Putamen (tissue), 1 donor: ENCODE results near the gene SLC25A25.
"Not testable (repeated sequence)": the region's sequence is repeated elsewhere in the genome, so short reads cannot be mapped to it uniquely, and the experiment has no call there.

ENCODE experiments used
- DNase-seq: peaks from one replicate; pipeline ENCODE4 v3.0.0-alpha.2; 2016; ENCODE audit warnings: low spot score

The SLC25A25 gene

GRCh38 chr9:128109050-128109709 is 41.1 kb downstream of the SLC25A25 start:
- no peak for DNase-seq

GRCh38 chr9:128111726-128112125 is 43.7 kb downstream of the SLC25A25 start:
- DNase-seq: not testable (repeated sequence)

GRCh38 chr9:128113526-128114325 is 45.7 kb downstream of the SLC25A25 start:
- DNase-seq: no peak

GRCh38 chr9:128114326-128115186 is 46.5 kb downstream of the SLC25A25 start:
- no peak for DNase-seq

GRCh38 chr9:128115187-128116103 is 47.4 kb downstream of the SLC25A25 start:
- DNase-seq: no peak

DNA sequence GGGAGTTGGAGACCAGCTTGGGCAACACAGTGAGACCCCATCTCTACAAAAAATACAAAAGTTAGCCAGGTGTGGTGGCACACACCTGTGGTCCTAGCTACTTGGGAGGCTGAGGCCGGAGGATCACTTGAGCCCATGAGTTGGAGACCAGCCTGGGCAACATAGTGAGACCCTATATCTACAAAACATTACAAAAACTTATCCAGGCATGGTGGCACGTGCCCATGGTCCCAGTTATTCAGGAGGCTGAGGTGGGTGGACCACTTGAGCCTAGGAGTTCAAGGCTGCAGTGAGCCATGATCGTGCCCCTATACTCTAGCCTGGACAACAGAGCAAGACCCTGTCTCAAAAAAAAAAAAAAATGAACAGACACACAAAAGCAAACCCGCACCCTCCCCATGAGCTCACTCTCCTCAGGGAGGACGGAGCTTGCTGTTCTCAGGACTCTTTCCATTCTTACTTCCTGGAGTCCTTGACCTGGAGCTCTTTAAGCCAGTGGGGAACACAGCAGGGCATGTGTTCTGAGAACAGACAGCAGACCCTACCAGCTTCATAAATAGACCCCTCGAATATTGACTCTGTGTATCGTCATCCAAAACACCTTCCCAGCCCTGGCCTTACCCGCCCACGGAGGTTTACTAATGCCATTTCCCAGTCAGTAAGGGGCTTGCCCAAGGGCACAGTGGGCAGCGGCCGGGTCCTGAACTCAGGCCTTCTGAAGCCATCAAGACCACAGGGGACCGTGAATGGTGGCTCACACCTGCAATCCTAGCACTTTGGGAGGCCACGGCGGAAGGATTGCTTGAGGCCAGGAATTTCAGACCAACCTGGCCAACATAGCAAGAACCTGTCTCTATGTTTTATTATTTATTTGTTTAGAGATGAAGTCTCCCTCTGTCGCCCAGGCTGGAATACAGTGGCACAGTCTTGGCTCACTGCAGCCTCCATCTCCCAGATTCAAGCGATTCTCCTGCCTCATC is 48.4 kb downstream of the SLC25A25 start:
- no peak for DNase-seq

GRCh38 chr9:128117613-128118471 is 49.8 kb downstream of the SLC25A25 start:
- DNase-seq: peak; percentile 87

- no peak for DNase-seq
These were observed 50.4 kb downstream of the SLC25A25 start for GRCh38 chr9:128118472-128118857.

DNA sequence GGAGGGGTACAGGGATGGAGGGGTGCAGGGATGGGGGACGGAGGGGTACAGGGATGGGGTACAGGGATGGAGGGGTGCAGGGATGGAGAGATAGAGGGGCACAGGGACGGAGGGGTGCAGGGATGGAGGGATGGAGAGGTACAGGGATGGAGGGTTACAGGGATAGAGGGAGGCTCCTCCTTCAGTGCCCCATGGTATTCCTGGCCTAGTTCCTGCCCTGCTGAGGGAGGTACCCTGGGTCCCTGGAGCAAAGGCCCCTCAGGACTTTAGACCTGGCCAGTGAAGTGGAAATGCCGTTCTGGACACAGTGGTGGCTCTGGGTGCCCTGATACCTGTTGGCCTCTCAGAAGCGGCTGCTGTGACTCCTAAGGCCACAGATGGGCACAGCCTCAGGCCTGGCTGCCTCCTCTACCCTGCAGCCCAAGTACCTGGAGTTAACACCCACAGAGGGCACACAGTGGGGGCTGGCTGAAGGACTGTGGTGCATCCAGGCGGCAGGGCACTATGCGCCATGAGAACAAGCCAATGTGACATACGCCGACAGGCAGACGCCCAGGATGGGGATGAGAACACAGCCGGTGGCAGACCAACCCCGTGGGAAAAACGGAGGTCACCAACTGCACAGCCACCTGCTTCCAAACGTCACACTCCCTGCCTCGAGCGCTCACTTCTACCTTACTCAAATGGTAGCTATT is 51.1 kb downstream of the SLC25A25 start:
- no peak for DNase-seq

GRCh38 chr9:128120061-128120740 is 52.2 kb downstream of the SLC25A25 start:
- DNase-seq: no peak

DNA sequence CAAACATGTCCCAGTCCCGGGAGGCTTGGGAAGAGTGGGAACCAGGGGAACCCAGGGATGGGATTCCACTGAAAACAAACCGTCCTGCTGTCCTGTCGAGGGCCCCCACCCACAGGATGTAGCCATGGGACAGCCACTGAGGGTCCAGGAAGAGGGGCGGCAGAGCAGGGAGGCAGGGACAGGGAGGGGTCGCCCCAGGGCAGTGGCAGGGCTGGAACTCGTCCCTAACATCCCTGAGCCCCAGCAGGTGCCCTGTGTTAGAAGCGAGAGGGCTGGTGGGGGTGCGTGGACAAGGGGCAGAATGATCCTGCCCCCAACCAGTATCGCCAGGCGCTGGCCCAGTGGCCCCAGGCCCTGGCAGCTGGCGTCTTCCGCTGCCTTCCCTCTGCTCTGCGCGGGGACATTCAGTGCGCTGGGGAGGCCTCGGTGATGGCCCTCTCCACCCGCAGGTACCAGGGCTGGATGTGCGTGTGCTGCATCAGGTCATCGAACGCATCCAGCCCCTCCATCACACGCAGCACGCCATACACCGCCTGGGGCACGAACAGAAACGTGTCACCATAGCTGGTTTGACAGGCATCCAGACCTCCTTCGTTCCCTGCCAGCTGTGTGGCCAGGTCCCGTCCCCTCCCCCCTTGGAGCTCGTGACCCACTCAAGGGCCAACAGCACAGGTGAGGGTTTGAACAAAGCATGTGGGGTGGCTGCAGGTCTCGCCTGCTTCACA is 52.9 kb downstream of the SLC25A25 start:
- DNase-seq: no peak

DNA sequence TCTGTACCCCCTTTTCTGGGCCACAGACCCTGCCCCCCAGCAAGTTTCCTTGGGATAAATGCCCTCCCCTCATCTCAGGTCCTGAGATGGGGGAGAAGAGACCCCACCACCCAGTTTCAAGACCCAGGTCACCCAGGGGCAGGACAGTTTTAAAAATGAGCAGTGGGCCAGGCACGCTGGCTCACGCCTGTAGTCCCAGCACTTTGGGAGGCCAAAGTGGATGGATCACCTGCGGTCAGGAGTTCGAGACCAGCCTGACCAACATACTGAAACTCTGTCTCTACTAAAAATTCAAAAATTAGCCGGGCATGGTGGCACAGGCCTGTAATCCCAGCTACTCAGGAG is 53.4 kb downstream of the SLC25A25 start:
- DNase-seq: no peak

- DNase-seq: no peak
These were observed 54.1 kb downstream of the SLC25A25 start for GRCh38 chr9:128121924-128122808.

DNA sequence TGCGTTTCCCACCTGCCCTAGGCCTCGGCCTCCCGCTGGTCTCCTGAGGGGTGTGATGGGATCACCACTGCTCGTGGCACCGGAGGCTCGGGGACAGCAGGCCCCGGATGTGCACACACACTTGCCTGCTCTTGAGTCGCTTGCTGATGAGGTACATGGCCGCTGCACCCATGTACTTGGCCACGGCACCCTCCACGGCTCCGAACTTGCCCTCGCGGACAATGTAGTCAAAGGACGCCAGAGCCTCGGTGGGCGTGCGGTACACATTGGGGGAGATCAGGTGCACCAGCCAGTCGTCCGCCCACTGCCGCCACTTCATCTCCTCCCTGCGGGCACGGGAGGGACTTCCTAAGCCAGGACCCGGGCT is 54.8 kb downstream of the SLC25A25 start:
- DNase-seq: no peak

GRCh38 chr9:128123451-128124080 is 55.5 kb downstream of the SLC25A25 start:
- DNase-seq: no peak

GRCh38 chr9:128124451-128124850 is 56.4 kb downstream of the SLC25A25 start:
- DNase-seq: no peak
